Endodermal cell (in vitro differentiated cells): ENCODE measurements around the gene SELENOI. TPM values are rescaled to one million over a fixed set of nuclear protein-coding genes. Genes with fewer than 3 reads are reported as not detected.
A peak's percentile ranks its signal among the peaks of the same experiment; 100 is the strongest.

ENCODE experiments used
- DNase-seq: peaks from one replicate; pipeline ENCODE4 v3.0.0-alpha.2; 2017
- H3K27ac ChIP-seq: 2 replicates; pipeline ENCODE4 v1.5.1; 2013; ENCODE audit warnings: mild to moderate bottlenecking, low read depth, low read length, moderate library complexity
- H3K27me3 ChIP-seq: 2 replicates; pipeline ENCODE4 v1.6.1; 2013; ENCODE audit warnings: mild to moderate bottlenecking, low read length, moderate library complexity; ENCODE audit not compliant: insufficient read depth, control insufficient read depth, poor library complexity, severe bottlenecking
- H3K36me3 ChIP-seq: 2 replicates; pipeline ENCODE4 v1.7.0; 2013; ENCODE audit warnings: mild to moderate bottlenecking, low read length, moderate library complexity; ENCODE audit not compliant: control insufficient read depth, insufficient read depth
- H3K4me1 ChIP-seq: one replicate; pipeline ENCODE4 v1.7.0; 2013; ENCODE audit warnings: low read length; ENCODE audit not compliant: control insufficient read depth, insufficient read depth
- H3K4me3 ChIP-seq: 2 replicates; pipeline ENCODE4 v1.5.1; 2013; ENCODE audit warnings: mild to moderate bottlenecking, low read length, moderate library complexity
- H3K9ac ChIP-seq: 2 replicates; pipeline ENCODE4 v1.6.1; 2013; ENCODE audit warnings: mild to moderate bottlenecking, low read length, moderate library complexity; ENCODE audit not compliant: poor library complexity, severe bottlenecking; ENCODE audit errors: extremely low read depth
- H3K9me3 ChIP-seq: 2 replicates; pipeline ENCODE4 v1.6.1; 2013; ENCODE audit warnings: mild to moderate bottlenecking, low read length, moderate library complexity; ENCODE audit not compliant: control insufficient read depth
- H3K27ac Mint-ChIP-seq: 2 replicates; pipeline ENCODE4 v1.8.0; 2020; ENCODE audit warnings: mixed read lengths
- H3K27me3 Mint-ChIP-seq: 2 replicates; pipeline ENCODE4 v1.8.0; 2021; ENCODE audit warnings: mild to moderate bottlenecking, mixed read lengths; ENCODE audit not compliant: insufficient read depth
- H3K36me3 Mint-ChIP-seq: 2 replicates; pipeline ENCODE4 v1.8.0; 2020; ENCODE audit warnings: low read depth, mixed read lengths
- H3K4me1 Mint-ChIP-seq: 2 replicates; pipeline ENCODE4 v1.8.0; 2020; ENCODE audit warnings: mixed read lengths
- H3K4me3 Mint-ChIP-seq: 2 replicates; pipeline ENCODE4 v1.8.0; 2020; ENCODE audit warnings: mild to moderate bottlenecking, moderate library complexity, mixed read lengths
- H3K9me3 Mint-ChIP-seq: 2 replicates; pipeline ENCODE4 v1.8.0; 2020; ENCODE audit warnings: mild to moderate bottlenecking, mixed read lengths
- WGBS, 2 experiments: methylation state at CpG; one replicate each; pipeline versions ENCODE4 v1.1.5 to v1.1.7; 2013; ENCODE audit warnings: missing lambda C conversion rate in 2 of 2, mixed read lengths in 1 of 2; ENCODE audit not compliant: insufficient coverage in 1 of 2, insufficient read length in 1 of 2; 5-methylcytosine and 5-hydroxymethylcytosine counted together
- total RNA-seq, 2 donors: library from RNA; stranded (reverse); fragmentation: NEBNext Ultra II Directional in 1 of 2; extraction: Animal tissue kit (Norgen Biotek cat#: 25700) in 1 of 2; gene quantifications; 2 replicates in 1 of 2; 3 replicates in 1 of 2; pipeline ENCODE4 v1.2.1, GENCODE V29; 2021
- TF ChIP-seq, protein P1 (sequence below): fragments of 200-600 bp; sonication (generic); conservative IDR thresholded peaks from 2 replicates; pipeline ENCODE4 v1.5.0; 2021; ENCODE audit warnings: antibody characterized with exemption, mild to moderate bottlenecking

SELENOI gene
- total RNA-seq, 2 donors from 2014 or later, result 59.3 to 77.1 TPM

DNA sequence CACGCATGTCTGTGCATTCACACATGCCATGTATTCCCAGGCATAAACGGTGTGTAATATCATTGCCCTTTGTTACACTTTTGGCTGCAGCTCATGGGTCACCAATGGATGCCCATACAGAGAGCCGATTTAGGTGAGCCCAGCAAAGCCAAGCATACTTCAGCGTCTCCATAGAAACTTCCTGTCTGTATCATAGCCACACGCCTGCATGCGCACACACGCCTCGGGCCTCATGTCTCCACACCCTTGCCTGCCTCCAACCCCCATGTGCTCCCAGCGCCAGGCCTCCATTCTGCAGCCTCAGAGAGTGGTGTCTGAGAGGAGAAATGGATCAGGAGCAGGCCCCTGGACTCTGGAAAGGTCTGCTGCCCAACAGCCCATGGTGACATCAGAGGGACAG lies 33.5 kb upstream of the SELENOI start:
- DNase-seq, result no peak
- no peaks in the 10 kb centered on the region for H3K4me1 Mint-ChIP-seq
- TF ChIP-seq, protein P1, sequence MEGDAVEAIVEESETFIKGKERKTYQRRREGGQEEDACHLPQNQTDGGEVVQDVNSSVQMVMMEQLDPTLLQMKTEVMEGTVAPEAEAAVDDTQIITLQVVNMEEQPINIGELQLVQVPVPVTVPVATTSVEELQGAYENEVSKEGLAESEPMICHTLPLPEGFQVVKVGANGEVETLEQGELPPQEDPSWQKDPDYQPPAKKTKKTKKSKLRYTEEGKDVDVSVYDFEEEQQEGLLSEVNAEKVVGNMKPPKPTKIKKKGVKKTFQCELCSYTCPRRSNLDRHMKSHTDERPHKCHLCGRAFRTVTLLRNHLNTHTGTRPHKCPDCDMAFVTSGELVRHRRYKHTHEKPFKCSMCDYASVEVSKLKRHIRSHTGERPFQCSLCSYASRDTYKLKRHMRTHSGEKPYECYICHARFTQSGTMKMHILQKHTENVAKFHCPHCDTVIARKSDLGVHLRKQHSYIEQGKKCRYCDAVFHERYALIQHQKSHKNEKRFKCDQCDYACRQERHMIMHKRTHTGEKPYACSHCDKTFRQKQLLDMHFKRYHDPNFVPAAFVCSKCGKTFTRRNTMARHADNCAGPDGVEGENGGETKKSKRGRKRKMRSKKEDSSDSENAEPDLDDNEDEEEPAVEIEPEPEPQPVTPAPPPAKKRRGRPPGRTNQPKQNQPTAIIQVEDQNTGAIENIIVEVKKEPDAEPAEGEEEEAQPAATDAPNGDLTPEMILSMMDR, result no peak
- Histone ChIP-seq H3K9me3 (no peaks in the 10 kb centered on the region), H3K9ac (no peak overlapping the region), H3K4me1 (no peaks in the 10 kb centered on the region), H3K4me3 (no peak overlapping the region), H3K27me3 (no peaks in the 10 kb centered on the region), H3K27ac (no peak overlapping the region), H3K36me3 (no peaks in the 10 kb centered on the region)
- WGBS, 2 experiments, result 71 to 88% methylated on average over 3 to 9 of the region's 9 CpGs
- H3K27me3 Mint-ChIP-seq, result no peaks in the 10 kb centered on the region
- no peaks in the 10 kb centered on the region for H3K36me3 Mint-ChIP-seq
- H3K9me3 Mint-ChIP-seq, result no peaks in the 10 kb centered on the region
- H3K27ac Mint-ChIP-seq, result no peak overlapping the region
- H3K4me3 Mint-ChIP-seq, result no peak overlapping the region

DNA sequence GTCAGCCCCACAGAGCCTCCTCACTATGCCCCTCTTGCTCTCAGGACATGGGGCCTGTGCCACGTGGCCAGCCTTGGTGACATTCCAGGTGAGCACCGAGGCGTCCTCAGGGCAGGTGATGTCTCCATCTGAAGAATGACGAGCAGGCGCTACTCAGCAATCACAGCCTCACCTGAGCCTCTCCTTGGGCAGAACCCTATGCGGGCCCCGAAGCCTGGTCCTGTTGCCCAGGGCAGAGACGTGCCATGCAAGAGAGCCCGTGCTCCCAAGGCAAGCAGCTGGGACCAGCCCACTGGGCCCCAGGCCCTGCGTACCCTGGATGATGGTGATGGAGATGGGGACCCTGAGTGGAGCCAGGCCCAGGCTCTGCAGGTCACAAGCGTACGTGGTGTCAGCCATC lies 32.5 kb upstream of the SELENOI start:
- WGBS, 2 experiments, result 89 to 90% methylated on average over 9 to 12 of the region's 12 CpGs
- no peaks in the 10 kb centered on the region for H3K9me3 Mint-ChIP-seq
- no peak overlapping the region for H3K4me3 Mint-ChIP-seq
- H3K27me3 Mint-ChIP-seq, result no peaks in the 10 kb centered on the region
- Histone ChIP-seq H3K36me3 (no peaks in the 10 kb centered on the region), H3K4me3 (no peak overlapping the region), H3K27me3 (no peaks in the 10 kb centered on the region), H3K4me1 (no peaks in the 10 kb centered on the region), H3K9me3 (no peaks in the 10 kb centered on the region), H3K9ac (no peak overlapping the region), H3K27ac (no peak overlapping the region)
- no peaks in the 10 kb centered on the region for H3K36me3 Mint-ChIP-seq
- TF ChIP-seq, protein P1, result no peak
- H3K4me1 Mint-ChIP-seq, result no peaks in the 10 kb centered on the region
- DNase-seq, result no peak
- H3K27ac Mint-ChIP-seq, result no peak overlapping the region

DNA sequence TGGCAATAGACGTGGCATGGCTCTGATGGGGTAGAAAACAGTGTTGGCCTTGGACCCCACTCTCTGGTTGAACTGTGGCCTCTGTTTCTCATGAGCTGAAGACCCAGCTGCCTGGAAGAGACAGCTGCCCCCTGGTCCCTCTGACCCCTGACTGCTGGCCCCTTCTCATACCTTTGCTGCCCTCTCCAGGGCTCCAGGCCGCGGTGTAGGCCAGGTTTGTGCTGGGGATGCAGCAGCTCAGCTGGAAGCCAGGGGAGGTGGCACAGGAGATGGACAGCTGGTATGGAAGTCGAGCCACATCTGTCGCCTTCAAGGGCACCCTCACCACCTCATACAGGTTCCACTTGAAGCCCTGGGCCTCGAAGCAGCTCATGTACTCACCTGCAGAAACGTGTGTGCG lies 31.7 kb upstream of the SELENOI start:
- Histone ChIP-seq H3K4me3 (no peak overlapping the region), H3K36me3 (no peaks in the 10 kb centered on the region), H3K27me3 (no peaks in the 10 kb centered on the region), H3K9me3 (no peaks in the 10 kb centered on the region), H3K4me1 (no peaks in the 10 kb centered on the region), H3K27ac (no peak overlapping the region), H3K9ac (no peak overlapping the region)
- Mint-ChIP-seq H3K27me3 (peaks cover 3% of the 10 kb centered on the region), H3K4me1 (peaks cover 4% of the 10 kb centered on the region), H3K36me3 (no peaks in the 10 kb centered on the region), H3K27ac (no peak overlapping the region), H3K9me3 (no peaks in the 10 kb centered on the region), H3K4me3 (no peak overlapping the region)
- TF ChIP-seq, protein P1, result peak; percentile 70
- WGBS, 2 experiments, result 67 to 74% methylated on average over 2 to 8 of the region's 8 CpGs
- peak; percentile 83 for DNase-seq
